GM12801 (cell line): ENCODE results near the gene FARP1.

ENCODE experiments used
- CTCF ChIP-seq: IDR thresholded peaks from one replicate; pipeline ENCODE4 v1.5.1; 2011; ENCODE audit warnings: control low read depth; ENCODE audit not compliant: insufficient read length; ENCODE audit errors: extremely low read depth

FARP1 gene

GRCh38 chr13:98171900-98172589 lies 29.2 kb downstream of the FARP1 start:
- no peak for TF ChIP-seq CTCF

DNA sequence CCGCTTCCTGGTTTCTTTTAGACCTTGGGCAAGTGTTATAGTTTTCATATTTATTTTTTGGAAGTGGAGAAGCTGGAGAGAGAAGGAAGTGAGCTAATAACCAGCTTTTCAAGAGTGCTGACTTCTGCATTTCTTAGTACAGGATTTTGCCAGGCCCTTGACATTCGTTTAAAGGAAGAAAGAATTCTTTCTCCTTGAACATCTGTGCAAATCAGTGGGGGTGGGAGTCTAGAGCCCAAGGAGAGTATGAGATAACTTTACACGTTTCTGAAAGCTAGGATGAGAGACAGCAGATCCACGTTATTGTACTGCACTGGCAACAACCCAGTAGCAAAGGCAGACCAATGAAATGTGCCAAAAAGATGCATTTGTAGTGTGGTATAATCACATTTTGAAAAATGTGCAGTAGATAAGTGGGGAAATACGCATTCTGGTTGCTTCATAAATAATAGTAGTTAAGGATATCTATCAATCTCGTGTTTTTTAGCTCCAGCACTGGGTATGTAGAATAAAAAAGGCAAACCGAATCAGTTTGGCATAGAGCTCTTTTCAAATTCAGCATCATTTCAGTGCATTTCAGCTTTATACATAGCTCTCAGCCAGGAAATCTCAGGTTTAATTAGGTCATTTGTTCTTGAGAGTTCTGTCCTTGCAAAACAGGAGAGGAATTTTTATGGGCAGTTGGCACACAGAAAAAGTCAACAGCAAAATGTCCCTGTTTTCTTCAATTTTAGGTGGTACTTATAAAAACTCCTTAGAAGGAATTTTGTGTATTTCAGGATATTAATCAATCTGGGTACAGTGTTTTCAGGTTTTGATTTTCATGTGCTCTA lies 29.9 kb downstream of the FARP1 start:
- no peak for TF ChIP-seq CTCF

- TF ChIP-seq CTCF = no peak
Observed at GRCh38 chr13:98173431-98174152, 30.7 kb downstream of the FARP1 start.

- TF ChIP-seq CTCF = no peak
Observed at GRCh38 chr13:98174307-98174706, 31.4 kb downstream of the FARP1 start.

- no peak for TF ChIP-seq CTCF
Observed at GRCh38 chr13:98175043-98175442, 32.1 kb downstream of the FARP1 start.

GRCh38 chr13:98175823-98176222 lies 32.9 kb downstream of the FARP1 start:
- TF ChIP-seq CTCF = no peak

DNA sequence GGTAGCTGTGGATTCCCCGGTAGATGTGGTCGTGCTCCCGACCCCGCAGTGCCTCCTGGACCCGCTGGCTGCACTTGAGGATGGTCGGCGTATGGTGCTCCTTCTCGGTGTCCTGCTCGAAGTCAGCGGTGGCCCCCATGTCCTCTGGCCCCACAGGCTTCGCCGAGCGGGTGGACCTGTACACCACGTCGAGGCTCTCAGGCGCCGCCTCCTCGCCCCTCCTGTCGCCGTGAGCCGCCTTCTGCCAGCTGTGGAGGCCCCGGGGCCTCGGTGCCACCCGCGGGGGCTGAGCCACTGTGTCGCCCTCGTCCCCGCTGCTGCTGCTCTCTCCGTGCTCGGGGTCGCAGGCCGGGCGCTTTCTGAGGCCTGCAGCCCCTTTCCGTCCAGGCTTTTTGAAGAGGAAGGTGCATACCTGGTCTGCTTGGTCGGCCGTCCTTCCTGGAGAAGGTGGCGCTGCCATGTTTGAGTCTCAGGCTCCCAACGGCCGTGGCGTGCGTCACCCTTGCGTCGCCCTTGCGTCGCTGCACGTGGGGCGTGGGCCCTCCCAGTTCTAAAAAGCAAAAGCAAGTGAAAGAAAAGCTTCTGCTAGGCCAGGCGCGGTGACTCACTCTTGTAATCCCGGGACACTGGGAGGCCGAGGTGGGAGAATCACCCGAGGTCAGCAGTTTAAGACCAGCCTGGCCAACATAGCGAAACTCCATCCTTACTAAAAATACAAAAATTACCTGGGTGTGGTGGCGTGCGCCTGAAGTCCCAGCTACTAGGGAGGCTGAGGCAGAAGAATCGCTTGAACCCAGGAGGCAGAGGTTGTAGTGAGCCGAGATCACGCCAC lies 34.1 kb downstream of the FARP1 start, which contains the start of gene RNF113B:
RNF113B (minus strand) TSS at position 493 of the 832 bp plus-strand sequence; CDS start at position 460, 33 bp downstream.
- TF ChIP-seq CTCF = no peak
